ENCODE data around the gene SVOP. TPM values are rescaled to one million over a fixed set of nuclear protein-coding genes. Genes with fewer than 3 reads are reported as not detected.
"Not testable (repeated sequence)": the region's sequence is repeated elsewhere in the genome, so short reads cannot be mapped to it uniquely, and the experiment has no call there.

SVOP gene
- total RNA-seq, 1 experiment from 2014 or later: not detected

DNA sequence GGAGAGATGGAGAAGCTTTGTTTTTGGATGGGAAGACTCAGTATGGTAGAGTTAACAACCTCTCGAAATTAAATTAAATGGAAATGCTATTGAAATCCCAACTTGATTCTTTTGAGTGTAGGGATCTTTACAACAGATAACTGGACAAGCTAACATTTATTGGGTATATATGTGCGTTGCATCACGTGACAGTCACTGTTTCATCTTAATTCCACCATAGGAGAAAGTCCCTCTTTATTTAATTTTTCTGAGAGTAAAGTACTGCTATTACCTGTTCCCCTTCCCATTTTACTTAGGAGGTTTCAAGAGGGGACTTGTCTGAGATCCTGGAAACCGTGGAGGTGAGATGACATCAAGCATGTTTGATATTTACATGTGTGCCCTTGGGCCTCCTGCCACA is 152.1 kb downstream of the SVOP start:
- no peaks in the 10 kb centered on the region for H3K4me1 ChIP-seq (replicated peaks)
- no peaks in the 10 kb centered on the region for H3K27me3 ChIP-seq (replicated peaks)
- no peak overlapping the region for H3K4me3 ChIP-seq
- H3K36me3 ChIP-seq: no peaks in the 10 kb centered on the region
- H3K9me3 ChIP-seq (replicated peaks): 0 out of 2 replicates have a peak, but pooled peaks cover 3% of the 10 kb centered on the region
- no peak for DNase-seq (ENCODE audit: low read depth in 1 of 2, low spot score in 2 of 2)
- H3K27ac ChIP-seq: no peak overlapping the region

DNA sequence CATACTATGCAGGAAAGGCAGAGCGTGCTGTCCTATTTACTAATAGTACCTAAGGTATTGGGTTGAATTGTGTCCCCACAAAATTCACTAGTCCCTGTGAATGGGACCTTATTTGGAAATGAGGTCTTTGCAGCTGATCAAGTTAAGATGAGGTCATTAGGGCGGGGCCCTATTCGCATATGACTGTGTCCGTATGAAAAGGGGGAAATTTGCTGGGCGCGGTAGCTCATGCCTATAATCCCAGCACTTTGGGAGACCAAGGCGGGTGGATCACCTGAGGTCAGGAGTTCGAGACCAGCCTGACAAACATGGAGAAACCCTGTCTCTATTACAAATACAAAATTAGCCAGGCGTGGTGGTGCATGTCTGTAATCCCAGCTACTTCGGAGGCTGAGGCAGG is 154.8 kb downstream of the SVOP start:
- H3K36me3 ChIP-seq; H3K27ac ChIP-seq; H3K27me3 ChIP-seq (replicated peaks); DNase-seq (ENCODE audit: low read depth in 1 of 2, low spot score in 2 of 2); H3K9me3 ChIP-seq (replicated peaks); H3K4me3 ChIP-seq; H3K4me1 ChIP-seq (replicated peaks): not testable (repeated sequence)

DNA sequence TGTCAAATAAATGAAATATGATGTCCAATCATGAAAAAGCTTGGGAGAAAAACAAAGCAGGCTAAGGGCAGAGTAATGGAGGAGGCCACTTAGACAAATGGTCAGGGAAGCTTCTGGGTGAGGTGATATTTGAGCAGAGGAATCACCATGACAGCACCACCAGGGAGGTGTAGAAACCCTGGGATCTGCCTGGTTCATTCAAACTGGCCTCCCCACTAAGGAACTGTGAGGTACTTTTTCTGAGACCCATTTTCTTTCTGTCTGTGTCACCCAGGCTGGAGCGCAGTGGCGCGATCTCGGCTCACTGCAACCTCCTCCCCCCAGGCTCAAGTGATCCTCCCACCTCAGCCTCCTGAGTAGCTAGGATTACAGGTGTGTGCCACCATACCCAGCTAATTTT is 155.7 kb downstream of the SVOP start:
- DNase-seq (ENCODE audit: low read depth in 1 of 2, low spot score in 2 of 2): no peak
- Histone ChIP-seq H3K36me3 (no peaks in the 10 kb centered on the region), H3K27ac (no peak overlapping the region), H3K9me3 (replicated peaks) (0 out of 2 replicates have a peak, but pooled peaks cover 3% of the 10 kb centered on the region), H3K27me3 (replicated peaks) (no peaks in the 10 kb centered on the region), H3K4me1 (replicated peaks) (no peaks in the 10 kb centered on the region), H3K4me3 (no peak overlapping the region)

DNA sequence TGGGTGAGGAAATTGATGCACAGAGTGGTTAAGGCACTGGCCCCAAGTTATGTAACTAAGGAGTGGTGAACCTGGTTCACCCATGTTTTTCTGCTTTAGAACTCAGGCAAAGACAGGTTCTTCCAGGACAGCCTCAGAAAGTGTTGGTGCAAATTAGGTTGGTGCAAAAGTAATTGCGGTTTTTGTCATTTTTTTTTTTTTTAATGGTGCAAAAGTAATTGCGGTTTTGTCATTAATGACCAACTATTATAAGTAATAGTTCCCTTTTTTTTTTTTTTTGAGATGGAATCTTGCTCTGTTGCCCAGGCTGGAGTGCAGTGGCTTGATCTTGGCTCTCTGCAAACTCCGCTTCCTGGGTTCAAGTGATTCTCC is 158.3 kb downstream of the SVOP start:
- Histone ChIP-seq H3K4me3 (no peak overlapping the region), H3K9me3 (replicated peaks) (no peaks in the 10 kb centered on the region), H3K27me3 (replicated peaks) (no peaks in the 10 kb centered on the region), H3K4me1 (replicated peaks) (peaks cover 10% of the 10 kb centered on the region), H3K27ac (no peak overlapping the region), H3K36me3 (no peaks in the 10 kb centered on the region)
- DNase-seq (ENCODE audit: low read depth in 1 of 2, low spot score in 2 of 2): no peak

DNA sequence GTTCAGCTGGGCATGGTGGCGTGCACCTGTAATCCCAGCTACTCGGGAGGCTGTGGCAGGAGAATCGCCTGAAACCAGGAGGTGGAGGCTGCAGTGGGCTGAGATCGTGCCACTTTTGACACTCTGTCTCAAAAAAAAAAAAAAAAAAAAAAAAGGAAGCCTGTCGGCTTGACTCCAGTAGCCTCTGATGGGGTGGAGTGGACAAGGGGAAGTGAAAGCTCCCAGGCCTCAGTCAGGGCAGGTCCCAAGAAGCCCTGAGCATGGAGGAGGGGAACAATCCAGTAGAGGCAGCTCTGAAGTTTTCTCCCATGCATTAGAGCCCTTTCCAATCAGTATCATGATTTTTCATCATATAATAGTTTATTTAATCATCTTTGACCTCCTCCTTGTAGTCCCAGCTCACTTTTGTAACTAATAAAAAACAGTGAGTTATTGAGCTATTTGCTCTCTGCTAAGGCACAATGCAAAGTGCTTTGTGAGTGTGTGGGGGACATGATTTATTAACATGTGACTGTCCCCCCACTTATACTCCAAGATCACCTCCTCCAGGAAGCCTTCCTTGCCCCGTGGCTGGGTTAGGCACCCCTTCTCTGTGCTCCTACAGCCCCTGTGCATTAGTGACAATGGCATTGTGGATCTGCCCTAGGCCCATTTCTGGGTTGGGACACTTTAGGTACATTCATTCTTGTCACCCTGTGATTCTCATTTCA is 158.8 kb downstream of the SVOP start:
- DNase-seq (ENCODE audit: low read depth in 1 of 2, low spot score in 2 of 2): no peak
- Histone ChIP-seq H3K4me3 (no peak overlapping the region), H3K27me3 (replicated peaks) (no peaks in the 10 kb centered on the region), H3K36me3 (peaks cover 3% of the 10 kb centered on the region), H3K9me3 (replicated peaks) (no peaks in the 10 kb centered on the region), H3K4me1 (replicated peaks) (peaks cover 10% of the 10 kb centered on the region), H3K27ac (no peak overlapping the region)

DNA sequence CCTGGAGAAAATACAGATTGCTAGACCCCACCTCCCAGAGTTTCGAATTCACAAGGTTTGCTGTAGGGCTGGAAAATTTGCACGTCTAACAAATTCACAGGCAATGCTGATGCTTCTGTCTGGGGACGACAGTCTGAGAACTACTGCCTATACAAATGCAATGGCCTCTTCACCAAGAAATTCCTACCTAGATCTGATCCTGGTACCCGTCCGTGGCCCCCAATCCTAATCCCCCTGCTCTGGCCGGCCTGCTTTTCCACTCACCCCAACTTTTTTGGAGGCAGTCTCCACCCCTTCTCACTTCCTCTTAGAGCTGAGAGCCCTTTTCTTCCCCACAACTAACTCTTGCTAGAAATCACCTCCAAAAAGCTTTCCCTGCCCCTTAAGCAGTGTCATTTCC is 160.4 kb downstream of the SVOP start:
- no peaks in the 10 kb centered on the region for H3K27me3 ChIP-seq (replicated peaks)
- H3K27ac ChIP-seq: no peak overlapping the region
- peaks cover 24% of the 10 kb centered on the region for H3K4me1 ChIP-seq (replicated peaks)
- no peak overlapping the region for H3K4me3 ChIP-seq
- no peaks in the 10 kb centered on the region for H3K9me3 ChIP-seq (replicated peaks)
- no peak for DNase-seq (ENCODE audit: low read depth in 1 of 2, low spot score in 2 of 2)
- peaks cover 7% of the 10 kb centered on the region for H3K36me3 ChIP-seq

DNA sequence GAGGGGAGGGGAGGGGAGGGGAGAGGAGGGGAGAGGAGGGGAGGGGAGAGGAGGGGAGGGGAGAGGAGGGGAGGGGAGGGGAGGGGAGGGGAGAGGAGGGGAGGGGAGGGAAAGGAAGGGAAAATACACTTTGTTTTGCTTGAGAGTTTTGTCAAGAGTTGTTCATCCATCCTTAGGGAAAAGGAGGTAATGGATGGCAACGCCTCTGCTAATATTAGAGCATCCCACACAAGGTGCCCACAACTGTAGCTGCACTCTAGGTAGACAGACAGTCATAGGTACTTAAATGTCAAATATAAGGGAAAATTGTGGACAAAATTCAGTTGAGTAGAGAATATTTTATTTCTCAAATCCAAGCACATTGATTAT is 161.0 kb downstream of the SVOP start:
- DNase-seq (ENCODE audit: low read depth in 1 of 2, low spot score in 2 of 2): no peak
- Histone ChIP-seq H3K4me1 (replicated peaks) (peaks cover 29% of the 10 kb centered on the region), H3K27ac (no peak overlapping the region), H3K4me3 (no peak overlapping the region), H3K27me3 (replicated peaks) (no peaks in the 10 kb centered on the region), H3K36me3 (peaks cover 12% of the 10 kb centered on the region), H3K9me3 (replicated peaks) (no peaks in the 10 kb centered on the region)

DNA sequence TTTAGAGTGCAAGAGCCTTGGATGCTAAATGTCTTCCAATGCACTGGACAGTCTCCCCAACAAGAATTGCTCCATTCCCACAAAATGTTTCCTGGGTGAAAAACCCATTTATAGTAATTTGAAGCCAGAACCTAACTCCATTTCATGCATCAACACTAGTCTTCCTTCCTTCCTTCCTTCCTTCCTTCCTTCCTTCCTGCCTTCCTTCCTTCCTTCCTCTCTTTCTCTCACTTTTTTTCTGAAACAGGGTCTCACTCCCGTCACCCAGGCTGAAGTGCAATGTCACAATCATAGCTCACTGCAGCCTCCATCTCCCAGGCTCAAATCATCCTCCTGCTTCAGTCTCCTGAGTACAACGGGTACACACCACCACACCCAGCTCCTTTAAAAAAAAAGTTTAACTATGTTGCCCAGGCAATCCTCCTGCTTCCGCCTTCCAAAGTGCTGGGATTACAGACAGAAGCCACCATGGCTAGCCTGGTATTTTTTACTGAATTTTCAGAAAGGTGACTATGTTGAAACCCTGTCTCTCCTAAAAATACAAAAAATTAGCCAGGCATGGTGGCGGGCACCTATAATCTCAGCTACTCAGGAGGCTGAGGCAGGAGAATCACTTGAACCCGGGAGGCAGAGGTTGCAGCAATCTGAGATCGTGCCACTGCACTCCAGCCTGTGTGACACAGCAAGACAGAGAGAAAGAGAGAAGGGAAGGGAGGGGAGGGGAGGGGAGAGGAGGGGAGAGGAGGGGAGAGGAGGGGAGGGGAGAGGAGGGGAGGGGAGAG is 161.5 kb downstream of the SVOP start:
- DNase-seq (ENCODE audit: low read depth in 1 of 2, low spot score in 2 of 2); H3K4me3 ChIP-seq; H3K27ac ChIP-seq: not testable (repeated sequence)

DNA sequence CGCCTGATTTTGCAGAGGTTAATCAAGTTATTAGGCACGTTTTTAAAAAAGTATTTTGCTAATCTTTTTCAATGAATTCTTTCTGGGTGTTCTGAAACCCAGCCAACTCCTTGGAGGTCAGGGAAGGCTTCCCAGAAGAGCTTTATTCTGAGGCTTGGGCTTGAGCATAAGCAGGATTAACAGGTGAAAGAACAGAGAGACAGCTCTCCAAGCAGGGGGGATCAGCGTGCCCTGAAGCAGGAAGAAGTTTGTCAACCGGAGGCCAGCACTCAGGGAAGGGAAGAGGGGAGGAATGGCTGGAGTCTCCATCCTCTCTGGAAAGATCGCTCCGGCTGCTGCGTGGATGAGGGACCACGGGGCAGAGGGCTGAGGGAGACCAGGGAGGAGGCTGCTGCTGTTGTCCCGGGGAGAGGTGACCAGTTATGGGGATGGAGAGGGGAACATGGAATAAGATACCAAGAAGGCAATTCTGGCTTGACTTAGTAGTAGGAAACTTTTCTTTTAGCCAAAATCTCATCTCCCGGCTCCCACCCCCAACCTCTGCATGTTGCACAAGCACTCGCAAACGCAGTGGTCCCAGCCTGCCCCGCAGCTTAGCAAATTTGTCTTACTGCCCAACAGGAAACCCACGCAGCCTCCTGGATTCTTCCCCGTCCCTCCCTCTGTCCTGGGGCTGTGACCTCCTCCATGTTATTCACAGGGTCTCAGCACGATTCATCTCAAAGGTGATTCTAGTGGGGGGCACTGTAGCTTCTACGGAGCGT is 162.4 kb downstream of the SVOP start:
- Histone ChIP-seq H3K4me1 (replicated peaks) (peaks cover 43% of the 10 kb centered on the region), H3K36me3 (peaks cover 23% of the 10 kb centered on the region), H3K9me3 (replicated peaks) (no peaks in the 10 kb centered on the region), H3K27me3 (replicated peaks) (no peaks in the 10 kb centered on the region), H3K27ac (no peak overlapping the region), H3K4me3 (peak overlapping the region; percentile 78)
- no peak for DNase-seq (ENCODE audit: low read depth in 1 of 2, low spot score in 2 of 2)

More for the DNA sequence above, 161.5 kb downstream of the SVOP start:
- H3K27me3 ChIP-seq (replicated peaks); H3K9me3 ChIP-seq (replicated peaks): not testable (repeated sequence)
- H3K4me1 ChIP-seq (replicated peaks): peaks cover 35% of the 10 kb centered on the region
- peaks cover 15% of the 10 kb centered on the region for H3K36me3 ChIP-seq

Other genes with a start within 250 kb of the SVOP start
- gene SSH1, start 163.5 kb downstream of the SVOP start, total RNA-seq (2014; rRNA removed; shearing (Covaris generic)): 7.1 and 16.3 TPM in 2 replicates
- gene DAO, start 141.0 kb downstream of the SVOP start, total RNA-seq (2014; rRNA removed; shearing (Covaris generic)): not detected in 2 replicates
- 7.1 and 30.6 TPM in 2 replicates for gene USP30, start 31.5 kb upstream of the SVOP start, total RNA-seq (2014; rRNA removed; shearing (Covaris generic))
- 7.6 and 13.8 TPM in 2 replicates for gene ALKBH2, start 72.4 kb upstream of the SVOP start, total RNA-seq (2014; rRNA removed; shearing (Covaris generic))
- gene UNG, start 76.5 kb upstream of the SVOP start, total RNA-seq (2014; rRNA removed; shearing (Covaris generic)): 30.4 and 30.5 TPM in 2 replicates
- 1.2 and 2.9 TPM in 2 replicates for gene ACACB, start 95.5 kb upstream of the SVOP start, total RNA-seq (2014; rRNA removed; shearing (Covaris generic))